NCI-H345 (cell line): ENCODE results near the gene SMG6.
A peak's percentile ranks its signal among the peaks of the same experiment; 100 is the strongest.
"Not testable (repeated sequence)": the region's sequence is repeated elsewhere in the genome, so short reads cannot be mapped to it uniquely, and the experiment has no call there.

Source experiments
- DNase-seq: peaks from one replicate; lab custom pipeline; 2025; lab: John Stamatoyannopoulos, UW

The SMG6 gene

DNA sequence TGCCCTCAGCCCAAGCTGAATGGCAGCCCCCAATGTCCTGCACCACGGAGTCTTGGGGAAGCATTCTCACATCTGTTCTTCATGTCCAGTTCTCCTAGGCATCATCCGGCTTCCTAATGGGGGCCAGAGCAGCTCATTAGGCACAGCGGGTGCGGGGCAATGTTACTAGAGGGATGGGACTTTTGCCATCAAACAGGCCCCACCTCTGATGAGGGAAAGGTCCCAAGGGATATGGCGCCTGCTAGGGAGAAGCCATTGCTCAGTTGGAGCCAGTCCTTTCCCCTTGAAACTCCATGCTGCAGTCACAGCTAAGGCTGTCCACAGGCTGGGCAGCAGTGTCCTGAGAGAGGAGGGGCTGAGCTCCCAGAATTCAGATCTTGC lies 275.4 kb downstream of the SMG6 start:
- DNase-seq, result no peak

DNA sequence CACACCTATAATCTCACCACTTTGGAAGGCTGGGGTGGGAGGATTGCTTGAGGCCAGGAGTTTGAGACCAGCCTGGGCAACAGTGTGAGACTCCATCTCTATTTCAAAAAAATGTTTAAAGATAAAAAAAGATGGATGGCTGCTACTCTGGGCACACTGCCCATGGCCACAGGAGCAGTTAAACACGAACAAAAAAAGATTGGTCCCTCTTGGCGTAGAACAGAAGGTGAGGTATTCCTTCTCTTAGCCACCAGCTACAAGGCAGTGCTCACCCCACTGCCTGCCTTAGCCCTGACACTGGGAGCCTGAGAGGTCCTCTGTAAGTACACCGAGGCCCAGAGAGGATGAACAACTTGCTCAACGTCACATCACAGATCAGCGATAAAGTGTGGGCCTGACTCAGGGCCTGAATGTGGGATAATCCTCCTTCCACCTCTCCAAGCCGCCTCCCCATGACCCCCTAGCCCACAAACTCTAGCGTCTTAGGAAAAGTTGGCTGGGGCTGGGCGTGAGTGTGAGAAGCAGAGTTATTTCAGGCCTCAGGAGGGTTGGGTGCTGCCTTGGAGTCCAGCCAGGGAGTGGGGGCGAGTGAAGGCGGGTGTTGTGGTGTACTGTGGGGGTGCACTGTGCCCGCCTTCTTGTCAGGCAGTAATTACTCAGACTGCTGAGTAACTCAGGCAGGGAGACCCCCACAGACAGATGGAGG lies 275.9 kb downstream of the SMG6 start:
- no peak for DNase-seq

DNA sequence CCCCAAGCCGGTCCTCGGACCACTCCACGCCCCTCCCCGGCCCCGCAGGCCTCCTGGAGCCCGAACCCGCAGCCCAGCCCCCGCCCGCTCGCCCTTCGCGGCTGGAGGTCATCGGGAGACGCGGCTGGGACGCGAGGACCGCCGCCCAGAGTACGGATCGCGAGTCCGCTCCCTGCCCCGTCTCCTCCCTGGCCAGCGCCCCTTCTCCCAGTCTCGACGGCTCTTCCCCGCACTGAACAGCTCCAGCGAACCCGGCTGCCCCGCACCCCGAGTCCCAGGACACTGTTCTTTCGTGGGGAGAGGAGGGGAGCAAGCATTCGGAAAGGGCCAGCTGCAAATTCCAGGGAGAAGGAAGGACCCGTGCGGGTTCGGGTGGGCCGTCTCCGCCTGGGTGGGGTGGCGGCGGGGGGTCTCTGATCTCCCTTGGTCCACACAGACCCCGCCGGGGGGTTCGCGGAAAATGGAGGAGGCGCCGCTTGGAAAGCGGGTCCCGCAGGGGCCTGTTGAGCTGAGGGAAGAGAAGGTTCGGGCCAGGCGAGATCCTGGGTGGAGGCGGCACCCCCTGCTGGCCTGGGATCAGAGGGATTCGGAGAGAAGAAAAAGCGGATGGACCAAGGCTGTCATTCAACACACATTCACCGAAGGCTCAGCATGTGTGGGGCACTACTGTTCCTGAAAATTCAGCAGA lies 277.8 kb downstream of the SMG6 start:
- peak; percentile 30 for DNase-seq

- peak; percentile 54 for DNase-seq
Observed at GRCh38 chr17:2025220-2025621, 278.4 kb downstream of the SMG6 start, which contains the start of gene RTN4RL1. TSS of gene RTN4RL1 (minus strand) at chr17:2025334. CDS start at chr17:2024865, 469 bp downstream.

GRCh38 chr17:2024572-2025219 lies 278.9 kb downstream of the SMG6 start:
- DNase-seq, result no peak

DNA sequence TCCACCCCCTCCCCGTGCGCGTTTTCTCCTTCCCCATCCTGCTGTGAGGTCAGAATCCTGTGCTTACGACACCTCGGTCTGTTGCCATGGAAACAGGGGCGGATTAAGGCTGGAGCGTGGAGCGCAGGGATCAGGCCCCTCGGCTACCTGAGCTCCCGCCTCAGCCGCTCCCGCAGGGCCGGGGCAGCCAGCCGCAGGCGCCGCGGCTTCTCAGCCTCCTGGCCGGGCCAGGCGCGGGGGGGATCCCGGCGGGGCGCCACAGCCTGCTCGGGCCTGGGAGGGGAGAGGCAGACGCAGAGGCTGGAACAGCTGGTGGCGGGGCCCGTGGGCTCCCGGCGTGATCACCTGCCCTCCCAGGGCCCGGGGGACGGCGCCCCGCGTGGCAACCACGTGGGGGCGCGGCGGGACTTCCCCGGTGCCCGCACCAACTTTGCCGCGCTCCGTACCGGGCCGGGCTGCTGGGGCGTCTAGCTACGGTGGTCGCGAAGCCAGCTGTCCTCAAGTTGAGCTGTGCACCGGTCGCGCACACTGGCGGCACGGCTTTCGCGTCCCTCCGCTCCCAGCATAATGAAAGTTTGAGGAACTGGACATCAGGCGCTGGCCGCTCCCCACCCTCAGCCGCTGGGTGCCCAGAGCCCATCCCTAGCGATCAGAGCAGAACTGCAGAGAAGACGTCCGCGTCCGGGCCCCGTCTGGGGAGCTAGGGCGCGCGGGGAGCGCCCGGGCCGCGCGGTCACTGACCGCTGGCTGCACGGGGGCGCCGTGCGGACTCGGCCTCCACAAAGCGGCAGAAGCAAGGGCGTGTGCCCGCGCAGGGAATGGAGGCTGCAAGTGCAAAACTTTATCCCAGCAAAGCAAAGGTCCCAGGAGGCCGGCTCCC lies 279.7 kb downstream of the SMG6 start:
- peak; percentile 20 for DNase-seq

DNA sequence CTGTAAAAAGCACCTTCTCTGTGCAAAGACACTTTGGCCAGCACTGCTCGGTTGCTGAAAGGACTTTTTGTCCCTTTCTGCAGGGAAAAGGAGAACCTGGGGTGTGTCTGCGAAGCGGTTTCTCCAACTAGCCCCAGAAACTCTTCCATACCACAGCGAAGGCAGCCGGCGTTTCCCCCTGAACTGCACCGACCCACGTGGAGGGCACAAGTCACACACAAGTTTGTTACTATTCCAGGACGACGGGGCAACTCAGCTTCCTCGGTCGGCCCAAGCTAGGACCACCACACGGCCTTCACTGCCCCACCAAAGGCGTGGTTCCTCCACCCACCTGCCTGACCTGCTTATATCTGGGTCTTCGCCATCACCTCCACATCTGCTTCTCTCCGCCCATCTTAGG lies 280.3 kb downstream of the SMG6 start:
- DNase-seq, result no peak

- no peak for DNase-seq
Observed at GRCh38 chr17:2022647-2023240, 280.8 kb downstream of the SMG6 start.

GRCh38 chr17:2020721-2021120 lies 282.9 kb downstream of the SMG6 start:
- no peak for DNase-seq

- DNase-seq, result no peak
Observed at GRCh38 chr17:2019723-2020122, 283.9 kb downstream of the SMG6 start.

- DNase-seq, result peak; percentile 74
Observed at GRCh38 chr17:2018716-2019510, 284.7 kb downstream of the SMG6 start.

GRCh38 chr17:2017274-2017941 lies 286.2 kb downstream of the SMG6 start:
- DNase-seq, result peak; percentile 3

- DNase-seq, result no peak
Observed at GRCh38 chr17:2016494-2016893, 287.1 kb downstream of the SMG6 start.

DNA sequence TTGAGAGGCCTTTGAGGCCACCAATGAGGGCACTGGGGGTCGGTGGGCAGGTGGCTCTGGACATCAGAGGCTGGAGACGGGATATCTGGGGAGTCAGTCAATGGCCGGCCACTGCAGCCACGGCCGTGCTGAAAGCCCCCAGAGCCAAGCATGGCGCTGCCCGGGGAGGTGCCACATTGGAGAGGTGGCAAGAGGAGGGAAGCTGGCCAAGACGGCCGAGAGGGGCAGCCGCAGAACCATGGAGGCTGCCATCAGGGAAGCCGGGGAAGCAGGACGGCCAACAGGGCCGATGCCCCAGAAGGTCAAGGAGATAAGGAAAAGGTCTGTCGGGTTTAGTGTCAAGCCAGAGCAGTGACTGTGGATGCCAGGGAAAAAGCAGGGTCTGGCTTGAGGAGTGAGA lies 288.3 kb downstream of the SMG6 start:
- DNase-seq, result no peak

DNA sequence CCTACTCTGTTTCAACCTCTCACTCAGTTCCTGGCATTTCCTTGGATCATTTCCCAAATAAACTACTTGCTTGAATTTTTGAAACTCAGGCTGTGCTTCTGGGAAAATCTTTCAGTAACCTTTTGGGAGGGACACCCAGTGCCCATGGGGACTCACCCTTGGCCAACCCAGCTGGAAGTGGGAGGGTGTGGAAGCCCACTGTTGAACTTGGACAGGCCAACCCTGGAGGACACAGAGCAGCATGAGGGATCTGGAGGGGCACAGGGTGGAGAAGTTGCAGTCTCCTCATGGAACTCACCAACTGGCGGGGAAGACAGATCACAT lies 289.6 kb downstream of the SMG6 start:
- no peak for DNase-seq

GRCh38 chr17:2013220-2013993 lies 290.2 kb downstream of the SMG6 start:
- not testable (repeated sequence) for DNase-seq

- no peak for DNase-seq
Observed at GRCh38 chr17:2012499-2012898, 291.1 kb downstream of the SMG6 start.

DNA sequence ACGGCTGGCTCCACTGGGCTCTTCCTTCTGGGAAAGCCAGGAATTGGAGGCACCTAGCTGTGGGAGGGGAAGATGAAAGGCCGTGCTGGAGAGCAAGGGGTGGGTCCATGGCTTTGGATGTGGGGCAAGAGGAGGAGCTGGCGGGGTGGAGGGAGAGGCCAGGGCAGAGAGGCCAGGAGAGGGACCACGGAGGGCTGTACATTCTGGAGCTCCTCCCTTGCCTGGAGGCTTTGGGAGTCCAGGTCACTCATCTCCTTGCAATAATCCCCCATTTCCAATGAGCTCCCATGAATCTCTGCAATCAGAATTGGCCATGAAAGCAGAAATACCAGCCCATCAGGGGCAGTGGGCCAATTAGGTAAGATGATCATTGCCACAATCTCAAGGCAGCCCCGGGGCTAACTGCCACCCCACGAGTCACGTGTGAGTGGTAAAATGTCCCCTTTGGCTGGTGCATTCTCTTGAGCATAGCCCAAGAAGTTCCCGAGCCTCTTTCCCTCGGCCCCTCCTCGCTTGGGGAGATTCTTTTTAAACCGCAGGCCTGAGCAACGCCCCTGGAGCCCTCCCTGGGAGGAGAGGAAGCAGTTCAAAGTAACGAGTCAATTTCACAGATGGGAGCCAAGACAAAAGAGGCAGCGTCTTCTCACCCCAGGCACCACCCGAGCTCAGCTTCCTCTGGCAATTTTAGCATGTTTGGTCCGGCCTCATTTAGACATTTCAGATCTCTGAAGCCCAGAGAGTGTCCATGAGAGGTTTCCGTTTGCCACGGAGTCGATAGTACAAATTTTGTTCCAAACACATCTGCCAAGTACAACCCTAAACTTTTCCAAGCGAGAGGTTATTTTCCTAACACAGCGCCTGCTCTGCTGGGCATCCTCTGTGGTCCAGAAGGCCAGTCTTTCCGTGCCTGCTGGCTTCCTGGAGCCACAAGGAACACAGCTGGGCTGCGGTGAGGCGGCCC lies 291.9 kb downstream of the SMG6 start:
- no peak for DNase-seq
